NB4 (cell line): ENCODE measurements around the gene STAP2.
A peak's percentile ranks its signal among the peaks of the same experiment; 100 is the strongest.

Experiments
- DNase-seq: peaks from one replicate; pipeline ENCODE4 v3.0.0; 2010; ENCODE audit warnings: low read depth
- H3K4me3 ChIP-seq: one replicate; pipeline ENCODE4 v1.5.1; 2011; ENCODE audit warnings: mild to moderate bottlenecking, low read depth, low read length, moderate library complexity
- MYC ChIP-seq: IDR thresholded peaks from 2 replicates; pipeline ENCODE4 v1.6.1; 2011; ENCODE audit warnings: low read depth, low read length
- POLR2A ChIP-seq: IDR thresholded peaks from 2 replicates; pipeline ENCODE4 v1.6.1; 2011; ENCODE audit warnings: mild to moderate bottlenecking; ENCODE audit not compliant: insufficient read length; ENCODE audit errors: extremely low read depth
- TF ChIP-seq, protein P1 (sequence below): IDR thresholded peaks from 2 replicates; pipeline ENCODE4 v1.6.1; 2011; ENCODE audit warnings: low read depth, low read length
- TF ChIP-seq, protein P2 (sequence below): IDR thresholded peaks from one replicate; pipeline ENCODE4 v1.5.1; 2012; ENCODE audit warnings: low read depth, low read length

The STAP2 gene

DNA sequence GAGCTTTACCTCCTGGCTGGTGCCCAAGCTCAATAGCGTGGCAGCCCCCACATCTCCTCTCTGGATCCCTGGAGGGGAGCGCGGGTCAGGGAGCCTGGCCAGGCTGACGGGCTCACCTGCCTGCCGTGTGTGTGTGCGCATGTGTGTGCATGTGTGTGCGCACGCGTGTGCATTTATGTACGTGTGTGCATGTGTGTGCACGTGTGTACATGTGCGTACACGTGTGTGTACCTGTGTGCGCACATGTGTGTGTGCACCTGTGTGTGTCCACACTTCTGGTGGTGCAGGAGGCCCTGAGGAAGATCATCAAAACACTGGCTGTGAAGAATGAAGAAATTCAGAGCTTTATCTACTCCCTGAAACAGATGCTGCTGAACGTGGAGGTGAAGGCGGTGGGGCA is 33.0 kb downstream of the STAP2 start:
- H3K4me3 ChIP-seq: no peak overlapping the region
- DNase-seq: no peak
- TF ChIP-seq MYC: no peak
- TF ChIP-seq, protein P1, sequence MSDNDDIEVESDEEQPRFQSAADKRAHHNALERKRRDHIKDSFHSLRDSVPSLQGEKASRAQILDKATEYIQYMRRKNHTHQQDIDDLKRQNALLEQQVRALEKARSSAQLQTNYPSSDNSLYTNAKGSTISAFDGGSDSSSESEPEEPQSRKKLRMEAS: no peak
- TF ChIP-seq, protein P2, sequence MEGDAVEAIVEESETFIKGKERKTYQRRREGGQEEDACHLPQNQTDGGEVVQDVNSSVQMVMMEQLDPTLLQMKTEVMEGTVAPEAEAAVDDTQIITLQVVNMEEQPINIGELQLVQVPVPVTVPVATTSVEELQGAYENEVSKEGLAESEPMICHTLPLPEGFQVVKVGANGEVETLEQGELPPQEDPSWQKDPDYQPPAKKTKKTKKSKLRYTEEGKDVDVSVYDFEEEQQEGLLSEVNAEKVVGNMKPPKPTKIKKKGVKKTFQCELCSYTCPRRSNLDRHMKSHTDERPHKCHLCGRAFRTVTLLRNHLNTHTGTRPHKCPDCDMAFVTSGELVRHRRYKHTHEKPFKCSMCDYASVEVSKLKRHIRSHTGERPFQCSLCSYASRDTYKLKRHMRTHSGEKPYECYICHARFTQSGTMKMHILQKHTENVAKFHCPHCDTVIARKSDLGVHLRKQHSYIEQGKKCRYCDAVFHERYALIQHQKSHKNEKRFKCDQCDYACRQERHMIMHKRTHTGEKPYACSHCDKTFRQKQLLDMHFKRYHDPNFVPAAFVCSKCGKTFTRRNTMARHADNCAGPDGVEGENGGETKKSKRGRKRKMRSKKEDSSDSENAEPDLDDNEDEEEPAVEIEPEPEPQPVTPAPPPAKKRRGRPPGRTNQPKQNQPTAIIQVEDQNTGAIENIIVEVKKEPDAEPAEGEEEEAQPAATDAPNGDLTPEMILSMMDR: no peak
- no peak for TF ChIP-seq POLR2A

DNA sequence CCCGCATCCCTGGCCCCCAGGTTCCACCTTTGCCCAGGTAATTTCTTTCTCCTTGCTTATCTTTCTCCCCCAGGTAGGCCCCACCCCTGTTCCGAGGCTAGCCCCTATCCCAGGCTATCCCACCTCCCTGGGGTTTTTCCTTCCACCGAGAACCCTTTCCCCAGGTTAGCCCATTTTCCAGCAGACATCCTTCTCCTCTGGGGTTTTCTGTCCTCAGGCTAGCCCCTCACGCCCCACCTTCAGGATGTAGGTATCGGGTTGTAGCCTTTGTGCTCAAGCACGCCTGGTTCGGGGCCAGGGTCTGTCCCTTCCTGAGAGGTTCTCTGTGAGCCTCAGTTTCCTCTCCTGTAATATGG is 33.4 kb downstream of the STAP2 start:
- no peak overlapping the region for H3K4me3 ChIP-seq
- no peak for DNase-seq

DNA sequence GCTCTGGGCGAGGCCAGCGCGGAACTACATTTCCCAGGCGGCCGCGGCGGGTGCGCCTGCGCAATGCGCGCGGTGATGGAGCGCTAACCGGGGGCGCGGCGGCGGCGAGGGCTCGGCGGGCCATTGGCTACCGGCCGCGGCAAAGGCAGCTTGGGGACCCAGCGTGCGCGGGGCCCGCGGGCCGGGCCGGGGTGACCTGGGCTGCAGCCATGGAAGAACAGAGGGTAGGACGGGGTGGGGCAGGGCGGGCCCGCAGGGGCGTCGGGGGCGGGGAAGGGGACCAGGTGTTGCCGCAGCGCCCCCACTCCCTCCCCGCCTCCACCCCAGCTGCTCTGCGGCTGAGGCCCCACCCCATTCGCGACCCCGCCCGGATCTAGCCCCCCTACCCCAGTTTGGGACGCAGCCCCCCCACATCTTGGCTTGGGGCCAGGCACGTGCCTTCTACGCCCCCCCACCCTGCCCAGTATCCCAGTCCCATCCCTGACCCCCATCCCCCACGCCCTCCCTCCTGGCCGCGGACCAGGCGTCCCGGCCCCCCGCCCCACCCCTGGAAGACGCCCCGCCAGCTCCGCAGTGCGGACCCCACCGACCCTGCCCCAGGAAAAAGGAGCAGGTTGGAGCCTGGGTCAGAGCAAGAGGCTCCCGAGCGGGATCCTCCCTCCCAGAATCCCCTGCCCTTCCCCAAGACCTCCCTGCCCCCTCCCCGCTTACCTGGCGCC is 33.9 kb downstream of the STAP2 start, which contains the start of gene FSD1:
Gene FSD1 (plus strand): TSS at position 61 of the 719 bp plus-strand sequence. CDS start 149 bp downstream, at position 210.
- TF ChIP-seq, protein P2: no peak
- no peak for TF ChIP-seq POLR2A
- TF ChIP-seq, protein P1: no peak
- H3K4me3 ChIP-seq: no peak within 1 kb of the TSS
- peak; percentile 21 for DNase-seq

More for the DNA sequence above, 33.4 kb downstream of the STAP2 start:
- TF ChIP-seq, protein P1: no peak
- no peak for TF ChIP-seq POLR2A
- no peak for TF ChIP-seq MYC
- TF ChIP-seq, protein P2: no peak

DNA sequence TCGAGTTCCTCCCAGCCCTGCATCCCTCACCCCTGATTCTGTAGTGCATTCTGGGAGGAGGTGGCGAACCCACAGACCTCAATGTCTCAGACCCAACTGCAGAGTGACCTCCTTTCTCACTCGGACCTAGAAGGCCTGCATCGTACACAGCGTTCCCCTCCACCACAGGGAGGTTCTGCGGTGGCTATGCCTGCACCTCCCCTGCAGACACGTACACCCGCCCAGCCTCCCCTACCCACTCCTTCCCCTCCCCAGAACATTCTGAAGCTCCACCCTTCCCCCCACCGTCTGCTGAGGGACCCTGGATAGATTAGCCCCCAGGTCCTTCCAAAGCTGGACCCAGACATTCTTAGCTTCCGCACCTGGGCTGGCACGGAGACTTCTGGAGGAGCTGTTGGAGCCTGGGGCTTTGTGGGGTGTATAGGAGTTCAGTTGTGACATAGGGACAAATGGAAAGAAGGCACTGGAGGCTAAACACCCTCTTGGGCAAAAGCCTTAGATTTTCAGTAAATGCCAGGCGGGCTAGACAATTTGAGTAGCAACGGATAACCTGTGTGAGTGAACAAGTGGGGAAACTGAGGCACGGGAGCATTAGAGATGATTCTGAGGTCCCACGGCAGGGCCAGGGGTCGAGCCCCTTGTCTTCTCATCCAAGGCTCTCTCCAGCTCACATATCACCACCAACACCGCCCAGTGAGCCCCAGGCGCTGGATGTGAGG is 34.6 kb downstream of the STAP2 start:
- H3K4me3 ChIP-seq: no peak overlapping the region
- no peak for DNase-seq
- TF ChIP-seq, protein P1: no peak
- TF ChIP-seq POLR2A (no peak), MYC (no peak)
- TF ChIP-seq, protein P2: no peak

DNA sequence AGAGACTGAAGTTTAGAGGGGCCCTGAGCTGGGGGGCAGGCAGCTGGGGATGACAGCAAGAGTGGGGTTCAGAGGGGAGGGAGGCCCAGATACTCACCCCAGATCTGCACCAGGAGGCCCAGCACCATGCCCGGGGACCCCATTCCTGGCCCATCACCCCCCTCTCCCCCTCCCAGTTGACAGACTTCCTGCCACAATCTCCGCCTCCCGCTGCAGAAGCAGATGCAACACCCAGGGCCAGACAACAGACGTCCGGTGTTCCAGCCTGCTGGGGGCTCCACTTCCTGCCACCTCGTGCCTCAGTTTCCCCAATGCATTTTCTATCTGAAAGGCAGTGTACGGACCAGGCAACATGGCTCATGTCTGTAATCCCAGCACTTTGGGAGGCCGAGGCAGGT is 36.4 kb downstream of the STAP2 start, which contains the start of gene TMIGD2:
Gene TMIGD2 (minus strand): TSS at position 147 of the 398 bp plus-strand sequence. CDS start 4 bp downstream, at position 143.
- DNase-seq: no peak
- TF ChIP-seq MYC (no peak), POLR2A (no peak)
- TF ChIP-seq, protein P1: no peak
- TF ChIP-seq, protein P2: no peak
- H3K4me3 ChIP-seq: no peak within 1 kb of the TSS
